GM10847 (cell line): ENCODE results near the gene GPS1.

Source experiments
- POLR2A ChIP-seq: IDR thresholded peaks from 2 replicates; pipeline ENCODE4 v1.6.1; 2011; ENCODE audit not compliant: insufficient read length; ENCODE audit errors: extremely low read depth

Gene GPS1

DNA sequence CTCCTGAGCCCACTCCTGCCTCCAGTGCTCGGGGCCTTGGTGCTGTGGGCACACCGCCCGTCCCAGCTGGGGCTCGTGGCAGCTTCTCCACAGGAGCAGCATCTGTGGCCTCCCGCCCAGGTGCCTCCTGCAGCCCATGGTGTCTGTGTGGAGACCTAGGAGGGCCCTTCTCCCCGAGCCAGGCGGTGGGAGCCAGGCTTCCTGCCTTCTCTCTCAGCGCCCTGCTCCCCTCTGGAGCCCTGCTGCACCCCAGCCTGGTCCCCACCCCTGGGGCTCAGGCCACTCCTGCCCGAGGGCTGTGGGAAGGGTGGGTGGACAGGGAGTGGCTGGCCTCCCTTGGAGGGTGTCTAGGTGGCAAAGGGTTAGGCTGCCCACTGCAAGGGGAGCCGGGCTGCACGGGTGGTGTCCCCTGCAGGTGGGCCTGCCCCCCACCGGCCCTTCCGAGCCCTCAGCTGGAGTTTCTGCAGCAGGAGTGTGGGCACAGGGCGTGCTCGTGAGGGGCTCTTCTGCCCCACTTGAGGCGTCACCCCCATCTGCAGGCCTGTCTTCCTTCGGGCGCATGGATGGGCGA, 40.0 kb upstream of the GPS1 start:
- TF ChIP-seq POLR2A = no peak

DNA sequence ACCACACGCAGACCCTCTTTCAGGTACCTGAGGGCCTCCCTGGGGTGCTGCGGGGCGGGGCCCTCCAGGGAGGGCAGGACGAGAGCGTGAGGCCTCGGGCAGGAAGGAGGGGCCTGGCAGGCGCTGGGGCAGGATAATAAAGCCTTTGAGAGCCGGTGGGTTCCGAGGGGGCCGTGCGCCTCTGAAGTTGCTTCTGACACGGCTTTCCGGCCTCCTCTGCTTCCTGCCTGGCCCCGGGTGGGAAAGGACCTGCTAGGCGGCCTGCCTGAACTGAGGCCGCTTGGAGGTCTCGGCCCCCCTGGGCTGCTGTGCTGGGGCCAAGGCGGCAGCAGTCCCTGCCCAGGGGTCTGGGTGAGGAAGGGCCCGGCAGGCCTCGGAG, 39.4 kb upstream of the GPS1 start:
- no peak for TF ChIP-seq POLR2A

DNA sequence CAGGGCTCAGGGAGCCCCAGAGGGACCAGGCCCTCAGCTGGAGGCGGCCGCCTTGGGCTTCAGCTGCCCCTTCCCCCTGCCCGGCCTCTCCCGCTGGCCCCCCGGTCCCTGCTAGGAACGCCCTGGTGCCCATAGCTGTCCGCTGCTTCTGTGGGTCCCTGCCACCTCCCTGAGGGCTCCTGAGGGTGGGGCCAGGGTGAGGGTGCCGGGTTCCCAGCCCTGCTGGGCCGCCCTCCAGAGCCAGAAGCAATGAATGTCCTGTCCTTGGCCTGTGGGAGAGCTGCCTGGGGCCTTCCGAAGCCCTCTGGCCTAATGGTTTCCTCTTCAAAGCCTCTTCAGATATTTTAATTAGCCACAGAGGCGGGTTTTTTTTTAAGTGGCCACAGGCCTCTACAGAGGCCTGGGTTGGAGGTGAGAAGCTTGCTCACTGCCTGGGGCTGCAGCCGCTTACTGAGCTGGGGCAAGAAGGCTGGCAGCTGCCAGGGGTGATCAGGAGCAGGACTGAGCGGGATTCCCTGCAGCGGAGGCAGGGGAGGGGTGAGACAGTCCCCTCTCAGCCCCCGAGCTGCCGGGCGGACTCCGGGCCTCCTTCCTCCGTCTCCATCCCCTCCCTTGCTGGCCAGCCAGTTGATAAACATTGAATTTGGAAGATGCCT, 38.9 kb upstream of the GPS1 start:
- no peak for TF ChIP-seq POLR2A

DNA sequence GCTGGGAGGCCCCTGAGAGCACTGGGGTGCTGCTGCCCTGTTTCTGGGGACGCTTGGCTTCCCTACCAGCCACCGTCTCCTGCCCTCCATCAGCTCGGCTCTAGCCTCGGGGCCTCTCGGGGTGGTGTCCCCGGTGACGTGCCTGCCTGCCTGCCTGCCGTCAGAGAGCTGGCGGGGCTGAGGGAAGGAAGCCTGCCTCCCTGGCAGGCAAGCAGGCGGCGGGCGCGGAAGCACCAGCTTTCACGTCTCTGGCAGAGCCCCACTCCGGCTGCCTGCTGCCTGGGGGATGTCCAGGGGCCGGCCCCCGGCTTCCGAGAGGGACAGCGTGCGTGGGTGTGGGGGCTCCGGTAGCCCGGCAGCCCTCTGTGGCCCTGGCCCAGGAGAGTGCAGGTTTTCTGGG, 38.4 kb upstream of the GPS1 start:
- no peak for TF ChIP-seq POLR2A

DNA sequence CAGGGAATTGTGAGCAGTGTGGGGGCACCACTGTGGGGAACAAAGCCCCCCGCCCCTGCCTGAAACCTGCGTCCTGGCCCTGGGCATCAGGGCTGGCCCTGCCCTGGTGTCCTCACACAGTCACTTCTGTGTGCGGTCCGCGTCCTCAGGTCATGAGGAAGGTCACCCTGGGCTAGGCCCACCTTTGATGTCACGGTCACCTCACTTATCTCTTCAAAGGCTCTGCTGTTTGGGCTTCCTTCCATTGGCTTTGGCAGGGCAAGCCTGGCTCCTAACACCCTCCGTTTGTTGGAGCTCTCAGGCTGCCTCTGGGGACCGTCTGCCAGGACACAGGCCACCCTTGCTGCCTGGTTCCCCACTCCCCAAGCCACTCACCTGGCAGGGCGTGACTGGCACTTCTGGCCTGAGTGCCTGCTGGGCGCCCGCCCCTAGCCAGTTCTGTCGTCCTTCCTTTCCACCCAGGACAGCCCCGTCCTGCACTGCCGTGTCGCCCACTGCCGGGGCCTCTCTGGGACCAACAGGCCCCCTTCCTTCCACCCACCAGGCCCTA, 37.9 kb upstream of the GPS1 start:
- no peak for TF ChIP-seq POLR2A

DNA sequence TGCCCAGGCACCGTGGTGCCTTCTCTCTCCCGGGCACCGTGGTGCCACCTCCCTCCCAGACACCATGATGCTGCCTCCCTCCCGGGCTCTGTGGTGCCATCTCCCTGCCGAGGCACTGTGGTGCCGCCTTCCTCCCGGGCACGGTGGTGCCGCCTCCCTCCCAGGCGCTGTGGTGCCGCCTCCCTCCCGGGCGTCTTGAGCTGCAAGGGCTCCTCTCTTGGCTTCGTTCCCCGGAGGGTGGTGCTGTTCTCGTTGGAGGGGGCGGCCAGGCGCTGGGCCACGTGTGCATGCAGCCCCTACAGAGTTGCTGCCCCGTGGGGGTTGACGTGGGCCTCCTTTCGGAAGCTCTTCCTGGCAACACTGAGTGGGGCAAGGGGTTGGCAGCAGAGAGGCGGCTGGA, 37.3 kb upstream of the GPS1 start:
- TF ChIP-seq POLR2A = no peak

DNA sequence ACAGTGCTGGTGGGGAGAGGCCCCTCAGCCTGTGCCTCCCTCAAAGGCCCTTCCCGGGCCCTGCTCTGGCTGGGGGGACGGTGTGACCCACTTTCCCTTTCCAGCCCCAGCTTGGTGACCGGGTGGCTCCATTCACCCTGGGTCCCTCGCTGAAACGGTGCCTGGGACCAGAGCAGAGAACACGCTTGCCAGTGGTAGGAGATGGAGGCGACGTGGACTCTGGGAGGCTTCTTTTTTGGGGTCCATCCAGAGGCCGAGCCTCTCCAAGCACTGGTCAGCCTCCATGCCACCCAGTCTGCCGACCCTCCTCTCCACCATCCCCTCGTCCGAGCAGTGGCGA, 36.8 kb upstream of the GPS1 start:
- TF ChIP-seq POLR2A = no peak

DNA sequence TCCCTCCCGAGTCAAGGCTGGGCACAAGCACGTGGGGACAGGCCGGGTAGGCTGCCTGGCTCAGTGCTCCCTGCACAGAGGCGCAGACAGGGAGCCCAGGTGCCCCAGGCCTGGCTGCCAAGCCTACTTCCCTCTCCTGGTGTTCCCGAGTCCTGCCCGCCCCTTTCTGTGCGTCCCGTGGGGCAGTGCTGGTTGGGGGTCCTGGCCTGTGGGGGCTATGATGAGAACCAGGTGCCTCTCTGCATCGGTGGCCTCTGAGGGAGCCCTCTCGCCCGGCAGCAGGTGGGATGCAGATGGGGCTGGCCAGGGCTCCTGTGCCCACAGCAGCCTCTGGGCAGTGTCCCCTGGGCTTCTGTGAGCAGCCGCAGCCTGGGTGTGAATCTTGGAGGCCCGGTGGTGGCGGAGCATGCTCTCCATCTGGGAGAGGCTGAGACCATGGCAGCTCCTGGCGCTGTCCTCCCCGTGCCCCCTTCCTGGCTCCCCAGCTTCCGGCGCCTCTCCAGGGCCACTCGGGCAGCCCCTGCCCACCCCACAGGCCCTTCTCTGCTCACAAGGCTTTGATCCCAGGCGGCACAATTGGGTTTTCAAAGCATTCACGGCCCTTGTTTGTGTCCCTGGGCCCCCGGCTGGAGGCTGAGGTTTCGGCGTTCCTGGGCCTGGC, 36.3 kb upstream of the GPS1 start:
- no peak for TF ChIP-seq POLR2A

DNA sequence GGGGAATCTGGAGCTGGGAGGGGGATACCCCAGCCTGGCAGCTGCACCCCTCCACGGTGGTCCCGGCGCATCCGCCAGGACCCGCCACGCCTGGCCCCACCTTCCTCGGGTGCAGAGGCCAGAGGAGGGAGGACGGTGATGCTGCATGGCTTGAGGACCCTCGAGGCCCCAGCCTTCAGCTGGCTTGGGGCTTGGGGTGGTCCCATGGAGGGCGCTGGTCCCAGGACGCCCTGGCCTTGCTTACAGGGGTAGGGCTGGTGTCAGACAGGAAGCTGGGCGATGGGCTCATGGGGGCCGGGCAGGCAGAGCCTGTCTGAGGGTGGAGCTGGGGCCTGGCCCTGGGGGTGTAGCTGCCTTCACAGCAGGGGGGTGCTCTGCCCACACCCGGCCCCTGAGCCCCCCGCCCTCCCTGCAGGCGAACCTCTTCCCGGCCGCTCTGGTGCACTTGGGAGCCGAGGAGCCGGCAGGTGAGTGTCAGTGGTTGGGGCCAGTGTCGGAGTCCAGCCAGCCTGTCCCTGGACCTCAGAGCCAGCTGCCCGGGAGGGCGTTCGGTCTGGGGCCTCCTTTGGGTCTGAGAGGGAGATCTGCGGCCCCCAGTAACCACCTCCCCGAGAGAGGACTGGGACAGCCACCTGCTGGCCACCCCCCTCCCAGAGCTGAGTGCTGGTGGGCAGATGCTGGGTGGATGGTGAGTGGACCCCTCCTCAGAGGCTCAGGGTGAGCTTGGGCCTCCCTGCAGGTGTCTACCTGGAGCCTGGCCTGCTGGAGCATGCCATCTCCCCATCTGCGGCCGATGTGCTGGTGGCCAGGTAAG, 35.4 kb upstream of the GPS1 start:
- TF ChIP-seq POLR2A = no peak

DNA sequence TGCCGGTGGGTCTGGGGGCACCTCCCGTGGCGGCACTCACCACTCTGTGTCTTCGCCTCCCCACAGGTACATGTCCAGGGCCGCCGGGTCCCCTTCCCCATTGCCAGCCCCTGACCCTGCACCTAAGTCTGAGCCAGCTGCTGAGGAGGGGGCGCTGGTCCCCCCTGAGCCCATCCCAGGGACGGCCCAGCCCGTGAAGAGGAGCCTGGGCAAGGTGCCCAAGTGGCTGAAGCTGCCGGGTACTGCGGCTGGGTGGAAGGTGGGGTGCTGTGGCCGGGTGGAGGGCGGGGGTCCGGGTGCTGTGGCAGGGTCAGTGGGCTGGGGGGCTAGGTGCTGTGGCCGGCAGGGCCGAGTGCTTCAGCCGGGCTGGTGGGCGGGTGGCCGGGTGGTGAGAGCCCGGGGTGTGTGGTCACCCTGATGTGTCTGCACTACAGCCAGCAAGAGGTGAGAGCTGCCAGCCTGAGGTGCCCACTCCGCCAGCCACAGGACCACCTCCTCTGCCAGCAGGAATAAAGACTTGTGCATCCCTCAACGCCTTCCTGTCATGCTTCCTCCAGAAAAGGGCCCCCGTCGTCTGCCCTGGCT, 34.7 kb upstream of the GPS1 start:
- no peak for TF ChIP-seq POLR2A

DNA sequence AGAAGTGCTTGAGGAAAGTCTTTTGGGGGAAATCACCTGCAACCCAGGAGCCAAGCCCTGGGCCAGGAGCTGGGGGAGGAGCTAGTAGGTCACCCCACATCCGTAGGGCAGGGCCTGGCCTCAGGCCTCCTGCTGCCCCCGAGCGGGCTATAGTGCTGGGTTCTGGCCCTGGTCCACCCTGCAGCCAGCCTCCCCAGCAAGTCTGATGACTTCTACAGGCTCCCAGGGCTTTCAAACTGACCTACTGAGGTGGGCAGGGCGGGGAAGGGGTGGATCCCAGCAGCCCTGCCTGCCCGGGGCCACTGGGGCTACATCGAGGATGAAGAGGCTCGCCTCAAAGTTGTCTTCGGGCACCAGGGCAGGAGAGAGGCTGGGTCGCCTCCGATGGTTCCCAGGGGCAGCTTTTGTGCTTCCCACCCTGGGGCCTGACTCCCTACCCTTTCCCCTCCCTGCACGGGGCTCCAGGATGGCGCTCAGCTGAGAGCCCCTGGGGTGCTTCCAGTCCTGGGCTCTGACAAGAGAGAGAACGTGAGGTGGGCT, 34.0 kb upstream of the GPS1 start:
- TF ChIP-seq POLR2A = no peak

DNA sequence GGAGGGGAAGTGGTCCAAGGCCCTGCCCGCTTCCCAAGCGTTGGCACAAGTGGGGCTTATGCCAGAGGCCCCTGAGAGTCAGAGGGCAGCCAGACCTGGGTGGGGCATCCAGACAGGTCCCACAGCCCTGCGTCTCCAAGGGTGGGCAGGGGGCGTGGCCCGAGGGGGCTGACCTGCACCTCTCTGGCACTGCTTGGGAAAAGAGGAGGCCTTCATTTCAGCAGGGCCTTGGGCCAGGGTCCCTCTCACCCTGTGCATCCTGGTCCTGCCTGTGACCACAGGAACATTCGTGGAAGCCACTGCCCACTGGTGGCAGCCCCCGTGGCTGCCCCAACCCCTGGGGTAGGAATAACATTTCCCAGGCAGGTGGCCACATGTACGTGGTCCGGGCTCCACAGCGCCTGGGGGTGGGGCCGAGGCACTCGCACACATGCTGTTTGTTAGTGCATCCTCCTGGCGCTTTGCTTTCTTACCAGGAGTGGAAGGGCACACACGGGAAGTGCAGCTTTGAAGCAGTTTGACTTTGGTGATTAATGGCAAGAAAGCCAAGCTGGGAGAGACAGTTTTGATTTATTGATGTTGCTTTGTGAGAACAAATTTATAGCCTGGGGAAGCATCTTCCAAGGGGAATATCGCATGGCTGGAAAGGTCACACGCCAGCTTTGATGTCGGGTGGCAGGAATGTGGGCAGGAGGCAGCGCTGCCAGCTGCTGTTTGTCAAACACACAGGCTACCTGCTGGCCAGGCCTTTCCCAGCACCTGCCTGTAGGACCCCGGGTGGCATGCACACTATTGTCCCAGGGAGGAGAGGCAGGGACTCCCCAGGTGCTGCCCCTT, 33.3 kb upstream of the GPS1 start:
- TF ChIP-seq POLR2A = no peak

DNA sequence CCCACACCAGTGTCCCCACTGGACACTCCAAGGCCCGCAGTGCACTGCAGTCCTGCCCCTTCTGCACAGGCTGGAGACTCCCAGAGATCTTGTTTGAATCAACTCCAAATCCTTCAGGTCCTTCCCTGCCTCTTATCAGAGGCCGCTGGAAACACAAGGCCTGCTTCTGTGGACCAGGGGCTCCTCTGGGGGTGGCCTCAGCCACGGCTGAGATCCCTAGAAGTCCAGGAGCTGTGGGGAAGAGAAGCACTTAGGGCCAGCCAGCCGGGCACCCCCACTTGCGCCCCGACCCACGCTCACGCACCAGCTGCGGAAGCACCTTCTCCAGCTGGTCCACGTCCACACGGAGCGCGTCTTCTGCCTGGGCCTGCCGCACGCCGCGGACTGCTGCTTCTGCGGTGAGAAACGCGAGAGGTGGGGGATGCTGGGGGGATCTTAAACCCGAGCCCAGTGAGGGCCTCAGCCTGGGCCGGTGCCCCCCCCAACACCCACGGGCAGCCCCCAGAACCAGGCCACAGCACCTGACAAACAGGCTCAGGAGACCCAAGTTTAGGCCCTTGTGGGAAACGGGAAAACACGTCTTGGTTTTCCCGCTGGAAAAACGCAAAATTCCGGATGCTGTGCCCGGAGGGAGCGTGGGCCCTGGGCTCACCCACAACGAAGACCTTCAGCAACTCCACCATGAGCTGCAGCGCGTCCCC, 32.6 kb upstream of the GPS1 start:
- no peak for TF ChIP-seq POLR2A
